PC-9 (cell line): ENCODE data around the gene DOK3. TPM values are rescaled to one million over a fixed set of nuclear protein-coding genes. Genes with fewer than 3 reads are reported as not detected.

Experiments used
- BruUV-seq: library from RNA; stranded (reverse); fragments of 400-500 nt; replicated peaks from 2 replicates; lab custom pipeline; 2021; lab: Mats Ljungman, UMichigan
- CTCF ChIA-PET: fragments of 300-600 bp; sonication (Branson Sonifier 250); formaldehyde crosslinking; loops from one replicate; lab custom pipeline; 2022; ENCODE audit warnings: antibody characterized with exemption; lab: Charles Lee
- POLR2A ChIA-PET: fragments of 300-600 bp; sonication (Branson Sonifier 250); formaldehyde crosslinking; loops from one replicate; lab custom pipeline; 2022; ENCODE audit warnings: antibody characterized with exemption; ENCODE audit not compliant: unreplicated experiment; lab: Charles Lee
- DNase-seq, 2 experiments: peaks; one replicate each; pipeline versions ENCODE4 v3.0.0 to v3.0.0-alpha.2; 2015 to 2022; ENCODE audit warnings: mixed read lengths in 1 of 2
- H2AFZ ChIP-seq: fragments of 200-600 bp; sonication (generic); 2 replicates; pipeline ENCODE4 v1.8.1; 2017; ENCODE audit warnings: antibody characterized with exemption
- H3F3A ChIP-seq: fragments of 200-600 bp; sonication (generic); 2 replicates; pipeline ENCODE4 v1.8.1; 2017; ENCODE audit warnings: antibody characterized with exemption, mild to moderate bottlenecking, low read depth; ENCODE audit not compliant: insufficient read depth
- H3K27ac ChIP-seq: fragments of 200-600 bp; sonication (generic); 2 replicates; pipeline ENCODE4 v1.6.1; 2016; ENCODE audit warnings: mixed run types
- H3K27me3 ChIP-seq: fragments of 200-600 bp; sonication (generic); 2 replicates; pipeline ENCODE4 v1.6.1; 2016; ENCODE audit warnings: low read depth, mixed run types; ENCODE audit not compliant: insufficient read depth
- H3K36me3 ChIP-seq: fragments of 200-600 bp; sonication (generic); 2 replicates; pipeline ENCODE4 v1.6.1; 2016; ENCODE audit warnings: low read depth, mixed run types
- H3K4me1 ChIP-seq: fragments of 200-600 bp; sonication (generic); replicated peaks from 2 replicates; pipeline ENCODE4 v1.6.1; 2016; ENCODE audit warnings: mixed run types; ENCODE audit not compliant: insufficient read depth
- H3K4me2 ChIP-seq: fragments of 200-600 bp; sonication (generic); 2 replicates; pipeline ENCODE4 v1.6.1; 2017; ENCODE audit warnings: mixed run types
- H3K4me3 ChIP-seq: fragments of 200-600 bp; sonication (generic); 2 replicates; pipeline ENCODE4 v1.6.1; 2016; ENCODE audit warnings: mixed run types
- H3K79me2 ChIP-seq: fragments of 200-600 bp; sonication (generic); 2 replicates; pipeline ENCODE4 v1.6.1; 2017; ENCODE audit warnings: low read depth, mixed run types
- H3K9me2 ChIP-seq: fragments of 200-600 bp; sonication (generic); 2 replicates; pipeline ENCODE4 v1.8.1; 2017; ENCODE audit warnings: mild to moderate bottlenecking; ENCODE audit not compliant: insufficient read depth
- H3K9me3 ChIP-seq: fragments of 200-600 bp; sonication (generic); 2 replicates; pipeline ENCODE4 v1.8.1; 2016; ENCODE audit warnings: low read depth; ENCODE audit not compliant: insufficient read depth
- H4K20me1 ChIP-seq: fragments of 200-600 bp; sonication (generic); 2 replicates; pipeline ENCODE4 v1.8.1; 2017; ENCODE audit not compliant: insufficient read depth
- EZH2 ChIP-seq: fragments of 200-600 bp; sonication (generic); IDR thresholded peaks from 2 replicates; pipeline ENCODE4 v1.8.0; 2017; ENCODE audit warnings: antibody characterized with exemption, low read depth
- intact Hi-C: fragments of 100-400 bp; cut with micrococcal nuclease; formaldehyde crosslinking; loops from one replicate; pipeline ENCODE4 v1.10.0; 2022; ENCODE audit not compliant: unreplicated experiment
- total RNA-seq: library from RNA; stranded (reverse); gene quantifications from 2 replicates; pipeline ENCODE4 v1.2.3, GENCODE V29; 2021
- TF ChIP-seq, protein P1 (sequence below): fragments of 200-600 bp; sonication (generic); conservative IDR thresholded peaks from 2 replicates; pipeline ENCODE4 v1.6.1; 2017; ENCODE audit warnings: mixed run types, antibody characterized with exemption, mild to moderate bottlenecking, moderate library complexity

DOK3 gene
- total RNA-seq, 1 experiment from 2014 or later, result 12.2 TPM

DNA sequence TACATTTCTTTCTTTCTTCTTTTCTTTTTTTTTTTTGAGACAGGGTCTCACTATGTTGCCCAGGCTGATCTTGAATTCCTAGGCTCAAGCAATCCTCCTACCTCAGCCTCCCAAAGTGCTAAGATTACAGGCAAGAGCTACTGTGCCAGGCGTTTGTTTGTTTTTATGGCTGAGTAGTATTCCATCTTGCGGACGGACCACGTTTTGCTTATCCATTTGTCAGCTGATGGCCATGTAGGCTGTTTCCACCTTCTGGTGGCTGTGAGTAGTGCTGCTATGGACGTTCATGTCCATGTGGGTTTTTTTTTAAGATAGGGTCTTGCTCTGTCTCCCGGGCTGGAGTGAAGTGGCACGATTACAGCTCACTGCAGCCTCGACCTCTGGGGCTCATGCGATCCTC, 2.5 kb downstream of the DOK3 start:
- H3K36me3 ChIP-seq, result no peaks in the 10 kb centered on the region
- no peak overlapping the region for H3K27ac ChIP-seq
- DNase-seq, result no peak
- ChIA-PET POLR2A (no interaction called here), CTCF (interaction anchor here (0.6 to 1.2 kb wide), 2 partner anchors 11 to 690 kb away, joined by 3 read pairs; no protein-coding TSS in a partner anchor)
- no peaks in the 10 kb centered on the region for H3K9me3 ChIP-seq
- no peaks in the 10 kb centered on the region for H3K4me1 ChIP-seq
- H3F3A ChIP-seq, result no peaks in the 10 kb centered on the region
- TF ChIP-seq, protein P1, sequence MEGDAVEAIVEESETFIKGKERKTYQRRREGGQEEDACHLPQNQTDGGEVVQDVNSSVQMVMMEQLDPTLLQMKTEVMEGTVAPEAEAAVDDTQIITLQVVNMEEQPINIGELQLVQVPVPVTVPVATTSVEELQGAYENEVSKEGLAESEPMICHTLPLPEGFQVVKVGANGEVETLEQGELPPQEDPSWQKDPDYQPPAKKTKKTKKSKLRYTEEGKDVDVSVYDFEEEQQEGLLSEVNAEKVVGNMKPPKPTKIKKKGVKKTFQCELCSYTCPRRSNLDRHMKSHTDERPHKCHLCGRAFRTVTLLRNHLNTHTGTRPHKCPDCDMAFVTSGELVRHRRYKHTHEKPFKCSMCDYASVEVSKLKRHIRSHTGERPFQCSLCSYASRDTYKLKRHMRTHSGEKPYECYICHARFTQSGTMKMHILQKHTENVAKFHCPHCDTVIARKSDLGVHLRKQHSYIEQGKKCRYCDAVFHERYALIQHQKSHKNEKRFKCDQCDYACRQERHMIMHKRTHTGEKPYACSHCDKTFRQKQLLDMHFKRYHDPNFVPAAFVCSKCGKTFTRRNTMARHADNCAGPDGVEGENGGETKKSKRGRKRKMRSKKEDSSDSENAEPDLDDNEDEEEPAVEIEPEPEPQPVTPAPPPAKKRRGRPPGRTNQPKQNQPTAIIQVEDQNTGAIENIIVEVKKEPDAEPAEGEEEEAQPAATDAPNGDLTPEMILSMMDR, result peak; percentile 53
- TF ChIP-seq EZH2, result no peak
- H3K4me3 ChIP-seq, result no peak overlapping the region
- intact Hi-C loops, result no loop called here
- no TSS peak for BruUV-seq
- no peaks in the 10 kb centered on the region for H3K27me3 ChIP-seq
- H3K9me2 ChIP-seq, result no peaks in the 10 kb centered on the region
- H2AFZ ChIP-seq, result no peak overlapping the region
- no peak overlapping the region for H3K4me2 ChIP-seq
- H3K79me2 ChIP-seq, result no peaks in the 10 kb centered on the region
- H4K20me1 ChIP-seq, result no peaks in the 10 kb centered on the region

DNA sequence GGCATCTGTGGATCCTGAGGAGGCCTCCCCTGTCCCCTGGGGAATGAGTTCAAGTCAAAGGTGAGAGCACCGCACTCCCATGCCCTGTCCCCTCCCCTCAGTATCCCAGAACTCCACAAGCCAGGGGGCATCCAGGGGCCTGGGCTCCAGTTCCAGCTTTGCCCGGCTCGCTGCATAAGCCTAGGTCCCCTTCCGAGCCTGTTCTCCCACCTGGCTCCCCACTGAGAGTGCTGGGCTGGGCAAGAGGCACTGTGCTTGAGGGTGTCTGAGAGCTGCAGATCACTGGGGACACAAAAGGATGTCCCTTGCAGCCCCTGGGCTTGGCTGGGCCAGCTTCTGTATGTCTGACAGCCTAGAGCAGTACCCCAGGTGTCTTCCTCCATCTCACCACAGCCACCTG, 4.6 kb downstream of the DOK3 start:
- no peak for TF ChIP-seq EZH2
- TF ChIP-seq, protein P1, result no peak
- H3K4me3 ChIP-seq, result no peak overlapping the region
- H4K20me1 ChIP-seq, result no peaks in the 10 kb centered on the region
- DNase-seq, result no peak
- H3K27me3 ChIP-seq, result no peaks in the 10 kb centered on the region
- no peak overlapping the region for H3K27ac ChIP-seq
- CTCF ChIA-PET, result no interaction called here
- no TSS peak for BruUV-seq
- H3K4me2 ChIP-seq, result no peak overlapping the region
- H3K79me2 ChIP-seq, result no peaks in the 10 kb centered on the region
- no peaks in the 10 kb centered on the region for H3K9me2 ChIP-seq
- intact Hi-C loops, result no loop called here
- no peaks in the 10 kb centered on the region for H3K36me3 ChIP-seq
- POLR2A ChIA-PET, result no interaction called here
- H2AFZ ChIP-seq, result no peak overlapping the region
- H3K9me3 ChIP-seq, result no peaks in the 10 kb centered on the region
- peaks cover 12% of the 10 kb centered on the region; the same call in 1 of the 2 replicates for H3F3A ChIP-seq
- no peaks in the 10 kb centered on the region for H3K4me1 ChIP-seq

DNA sequence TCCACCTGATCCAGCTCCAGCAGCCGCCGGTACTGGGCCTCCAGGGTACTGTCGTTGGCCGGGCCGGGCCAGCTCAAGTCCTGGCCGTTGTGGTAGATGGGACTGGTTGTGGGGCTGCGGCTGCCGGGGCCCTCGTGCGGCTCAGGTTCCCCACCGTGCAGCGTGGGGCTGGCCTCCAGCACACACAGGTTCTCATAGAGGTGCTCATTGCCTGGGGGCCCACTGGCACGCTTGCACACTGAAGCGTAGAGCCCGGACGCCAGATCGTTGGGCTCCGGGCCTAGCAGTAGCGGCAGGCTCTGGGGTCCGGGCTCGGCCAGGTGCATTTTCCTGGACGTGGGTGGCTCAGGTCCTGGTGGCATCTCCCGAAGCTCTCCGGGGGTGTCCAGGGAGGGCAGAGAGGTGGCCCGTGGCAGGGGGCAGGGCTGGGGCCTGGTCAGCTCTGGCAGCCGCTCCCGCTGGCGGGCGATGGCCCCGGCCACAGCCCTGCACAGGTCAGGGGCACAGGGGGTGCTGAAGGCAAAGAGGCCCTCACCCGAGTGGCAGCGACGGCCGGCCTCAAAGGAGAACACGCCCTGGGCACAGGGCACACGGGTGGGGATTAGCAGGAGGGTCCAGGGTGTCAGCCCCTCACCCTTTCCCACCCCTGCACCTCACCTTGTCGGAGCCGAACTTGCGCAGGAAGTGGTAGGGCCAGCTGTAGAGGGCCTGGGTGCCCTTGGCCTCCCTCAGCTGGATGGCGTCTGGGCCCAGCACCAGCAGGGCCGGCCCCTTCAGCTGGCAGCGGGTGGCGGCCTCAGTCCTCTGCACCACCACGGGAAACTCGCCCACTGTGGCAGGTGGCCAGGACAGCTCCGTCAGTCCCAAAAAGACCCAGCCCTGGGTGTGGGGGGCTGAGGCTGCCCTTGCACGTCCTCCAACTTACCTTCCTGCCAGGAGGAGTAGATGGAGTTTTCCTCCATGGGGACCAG, 5.3 kb downstream of the DOK3 start:
- H3F3A ChIP-seq, result peaks cover 12% of the 10 kb centered on the region; the same call in 1 of the 2 replicates
- ChIA-PET POLR2A (no interaction called here), CTCF (no interaction called here)
- no peak for DNase-seq
- no TSS peak for BruUV-seq
- H3K36me3 ChIP-seq, result no peaks in the 10 kb centered on the region
- H3K4me3 ChIP-seq, result no peak overlapping the region
- H2AFZ ChIP-seq, result no peak overlapping the region
- no peaks in the 10 kb centered on the region for H3K9me3 ChIP-seq
- H3K27ac ChIP-seq, result no peak overlapping the region
- H3K79me2 ChIP-seq, result no peaks in the 10 kb centered on the region
- TF ChIP-seq, protein P1, result no peak
- TF ChIP-seq EZH2, result no peak
- intact Hi-C loops, result no loop called here
- no peaks in the 10 kb centered on the region for H3K27me3 ChIP-seq
- no peaks in the 10 kb centered on the region for H4K20me1 ChIP-seq
- no peaks in the 10 kb centered on the region for H3K4me1 ChIP-seq
- H3K4me2 ChIP-seq, result no peak overlapping the region
- H3K9me2 ChIP-seq, result no peaks in the 10 kb centered on the region
